IMR-90 (cell line): ENCODE measurements around the gene PSMA8. TPM values are rescaled to one million over a fixed set of nuclear protein-coding genes. Genes with fewer than 3 reads are reported as not detected.

Source experiments
- ATAC-seq: fragments of 200-7000 bp; cut with Tn5 transposase; 2 replicates; pipeline ENCODE4 v1.9.1; 2020; ENCODE audit warnings: low read depth, mild to moderate bottlenecking, moderate library complexity
- BruUV-seq: library from RNA; stranded (reverse); fragments of 400-500 nt; replicated peaks from 2 replicates; lab custom pipeline; 2021; lab: Mats Ljungman, UMichigan
- CTCF ChIA-PET: fragments of 300-600 bp; formaldehyde crosslinking; extraction: SDS; loops from one replicate; lab custom pipeline; 2021; ENCODE audit warnings: antibody characterized with exemption; lab: Yijun Ruan, JAX
- POLR2A ChIA-PET: fragments of 300-600 bp; sonication (Branson Sonifier 250); formaldehyde crosslinking; loops from one replicate; lab custom pipeline; 2022; ENCODE audit warnings: antibody characterized with exemption; ENCODE audit not compliant: unreplicated experiment; lab: Charles Lee
- DNase-seq: peaks from one replicate; pipeline ENCODE4 v3.0.0; 2013
- H2AFZ ChIP-seq: replicated peaks from 2 replicates; pipeline ENCODE3; 2013; ENCODE audit warnings: low read length, mild to moderate bottlenecking; ENCODE audit not compliant: poor library complexity
- H2AK5ac ChIP-seq: 2 replicates; pipeline ENCODE4 v1.6.1; 2013; ENCODE audit warnings: low read depth, low read length, inconsistent platforms
- H2AK9ac ChIP-seq: replicated peaks from 2 replicates; pipeline ENCODE3; 2013; ENCODE audit warnings: mild to moderate bottlenecking, low read depth, low read length, moderate library complexity; ENCODE audit not compliant: poor library complexity
- H2BK120ac ChIP-seq: 2 replicates; pipeline ENCODE4 v1.6.1; 2013; ENCODE audit warnings: low read depth, low read length, inconsistent platforms
- H2BK15ac ChIP-seq: 3 replicates; pipeline ENCODE4 v1.6.1; 2013; ENCODE audit warnings: low read depth, low read length, inconsistent platforms
- H2BK20ac ChIP-seq: 2 replicates; pipeline ENCODE4 v1.6.1; 2013; ENCODE audit warnings: low read depth, mild to moderate bottlenecking, inconsistent platforms, low read length, moderate library complexity
- H2BK5ac ChIP-seq: 2 replicates; pipeline ENCODE4 v1.6.1; 2013; ENCODE audit warnings: mild to moderate bottlenecking, low read depth, low read length, inconsistent platforms; ENCODE audit not compliant: poor library complexity, severe bottlenecking
- H3K14ac ChIP-seq: replicated peaks from 2 replicates; pipeline ENCODE4 v1.6.1; 2013; ENCODE audit warnings: low read depth, low read length, inconsistent platforms
- H3K18ac ChIP-seq: 2 replicates; pipeline ENCODE4 v1.6.1; 2013; ENCODE audit warnings: low read depth, low read length, control low read depth
- H3K23ac ChIP-seq: 2 replicates; pipeline ENCODE4 v1.6.1; 2013; ENCODE audit warnings: low read depth, low read length, inconsistent platforms
- H3K27ac ChIP-seq: 2 replicates; pipeline ENCODE4 v1.5.1; 2013; ENCODE audit warnings: mild to moderate bottlenecking, control low read depth, low read length; ENCODE audit not compliant: insufficient read depth
- H3K27me3 ChIP-seq: 2 replicates; pipeline ENCODE4 v1.6.1; 2013; ENCODE audit warnings: low read length; ENCODE audit not compliant: control insufficient read depth, insufficient read depth
- H3K36me3 ChIP-seq: 2 replicates; pipeline ENCODE4 v1.6.1; 2013; ENCODE audit warnings: low read length, mixed read lengths; ENCODE audit not compliant: control insufficient read depth, insufficient read depth
- H3K4ac ChIP-seq: 2 replicates; pipeline ENCODE4 v1.6.1; 2013; ENCODE audit warnings: low read depth, low read length, inconsistent platforms
- H3K4me1 ChIP-seq: 2 replicates; pipeline ENCODE4 v1.6.1; 2013; ENCODE audit warnings: low read length, mixed read lengths; ENCODE audit not compliant: control insufficient read depth, insufficient read depth
- H3K4me2 ChIP-seq: 2 replicates; pipeline ENCODE4 v1.6.1; 2013; ENCODE audit warnings: low read depth, mild to moderate bottlenecking, control low read depth, low read length, moderate library complexity
- H3K4me3 ChIP-seq: 2 replicates; pipeline ENCODE4 v1.5.1; 2013; ENCODE audit warnings: low read depth, mild to moderate bottlenecking, control low read depth, low read length, moderate library complexity; ENCODE audit not compliant: insufficient read depth
- H3K56ac ChIP-seq: 2 replicates; pipeline ENCODE4 v1.6.1; 2013; ENCODE audit warnings: low read length, inconsistent platforms; ENCODE audit not compliant: insufficient read depth; ENCODE audit errors: extremely low read depth
- H3K79me1 ChIP-seq, 2 experiments: 2 replicates each; pipeline ENCODE4 v1.6.1; 2013; ENCODE audit warnings: low read length in 2 of 2, inconsistent platforms in 1 of 2, low read depth in 1 of 2
- H3K9ac ChIP-seq: 2 replicates; pipeline ENCODE4 v1.6.1; 2013; ENCODE audit warnings: low read depth, low read length, control low read depth
- H3K9me1 ChIP-seq: 2 replicates; pipeline ENCODE4 v1.6.1; 2013; ENCODE audit warnings: low read length, inconsistent platforms; ENCODE audit not compliant: insufficient read depth
- H3K9me3 ChIP-seq: 2 replicates; pipeline ENCODE4 v1.6.1; 2013; ENCODE audit warnings: low read length; ENCODE audit not compliant: control insufficient read depth, insufficient read depth
- H4K20me1 ChIP-seq: 2 replicates; pipeline ENCODE4 v1.6.1; 2013; ENCODE audit warnings: low read length, inconsistent platforms; ENCODE audit not compliant: insufficient read depth
- H4K5ac ChIP-seq: 2 replicates; pipeline ENCODE4 v1.6.1; 2013; ENCODE audit warnings: mild to moderate bottlenecking, low read depth, low read length, control low read depth
- H4K8ac ChIP-seq, 2 experiments: 2 replicates each; pipeline ENCODE4 v1.6.1; 2013; ENCODE audit warnings: low read depth in 2 of 2, low read length in 2 of 2, control low read depth in 1 of 2, inconsistent platforms in 1 of 2
- H4K91ac ChIP-seq: 2 replicates; pipeline ENCODE4 v1.6.1; 2013; ENCODE audit warnings: low read depth, low read length, inconsistent platforms; ENCODE audit not compliant: insufficient read depth
- BHLHE40 ChIP-seq: fragments of 150-350 bp; IDR thresholded peaks from 2 replicates; pipeline ENCODE4 v1.6.1; 2016; ENCODE audit warnings: mild to moderate bottlenecking, low read depth, low read length
- CEBPB ChIP-seq: IDR thresholded peaks from 2 replicates; pipeline ENCODE4 v1.6.1; 2012; ENCODE audit warnings: low read depth, low read length, improper control_type of control experiment
- CHD1 ChIP-seq: IDR thresholded peaks from 2 replicates; pipeline ENCODE4 v1.6.1; 2012; ENCODE audit warnings: low read depth, low read length, improper control_type of control experiment
- FOS ChIP-seq: fragments of 150-350 bp; IDR thresholded peaks from 2 replicates; pipeline ENCODE4 v1.6.1; 2016; ENCODE audit warnings: low read depth, low read length
- RAD21 ChIP-seq: IDR thresholded peaks from 2 replicates; pipeline ENCODE4 v1.6.1; 2012; ENCODE audit warnings: low read length, improper control_type of control experiment
- RCOR1 ChIP-seq: IDR thresholded peaks from 2 replicates; pipeline ENCODE4 v1.6.1; 2012; ENCODE audit warnings: mild to moderate bottlenecking, low read length, improper control_type of control experiment; ENCODE audit not compliant: insufficient replicate concordance
- WGBS, 2 experiments: methylation state at CpG; one replicate each; pipeline versions ENCODE4 v1.1.5 to v1.1.7; 2013; ENCODE audit warnings: missing lambda C conversion rate in 2 of 2; ENCODE audit not compliant: insufficient read length in 1 of 2; ENCODE audit errors: extremely low coverage in 2 of 2; 5-methylcytosine and 5-hydroxymethylcytosine counted together
- dilution Hi-C: fragments of 300-500 bp; cut with HindIII; formaldehyde crosslinking; loops from one replicate; pipeline ENCODE4 v1.14.3; 2018; ENCODE audit warnings: low sequenced_read_pairs; ENCODE audit not compliant: unreplicated experiment
- in situ Hi-C: fragments of 300-500 bp; cut with MboI; formaldehyde crosslinking; loops from 3 replicates; pipeline ENCODE4 v1.14.3; 2019; ENCODE audit warnings: low sequenced_read_pairs, inconsistent platforms, mixed read lengths
- intact Hi-C: fragments of 100-400 bp; cut with micrococcal nuclease; formaldehyde crosslinking; loops from 2 replicates; pipeline ENCODE4 v1.10.0; 2022
- polyA plus RNA-seq, 3 experiments: library from polyadenylated mRNA; depleted of rRNA; stranded (reverse); fragments of >200 nt; gene quantifications; 2 replicates each; pipeline ENCODE4 v1.2.3, GENCODE V29; 2012; ENCODE audit warnings: low replicate concordance in 1 of 3
- total RNA-seq: library from RNA; depleted of rRNA; stranded (reverse); fragments of >200 nt; gene quantifications from 2 replicates; pipeline ENCODE4 v1.2.3, GENCODE V29; 2012
- TF ChIP-seq, protein P1 (sequence below): conservative IDR thresholded peaks from 2 replicates; pipeline ENCODE4 v1.5.1; 2012; ENCODE audit warnings: mild to moderate bottlenecking, low read depth, low read length, improper control_type of control experiment

PSMA8 gene
- total and polyA plus RNA-seq, 2 of the 4 experiments (the other 2 are of a cell fraction): not detected

DNA sequence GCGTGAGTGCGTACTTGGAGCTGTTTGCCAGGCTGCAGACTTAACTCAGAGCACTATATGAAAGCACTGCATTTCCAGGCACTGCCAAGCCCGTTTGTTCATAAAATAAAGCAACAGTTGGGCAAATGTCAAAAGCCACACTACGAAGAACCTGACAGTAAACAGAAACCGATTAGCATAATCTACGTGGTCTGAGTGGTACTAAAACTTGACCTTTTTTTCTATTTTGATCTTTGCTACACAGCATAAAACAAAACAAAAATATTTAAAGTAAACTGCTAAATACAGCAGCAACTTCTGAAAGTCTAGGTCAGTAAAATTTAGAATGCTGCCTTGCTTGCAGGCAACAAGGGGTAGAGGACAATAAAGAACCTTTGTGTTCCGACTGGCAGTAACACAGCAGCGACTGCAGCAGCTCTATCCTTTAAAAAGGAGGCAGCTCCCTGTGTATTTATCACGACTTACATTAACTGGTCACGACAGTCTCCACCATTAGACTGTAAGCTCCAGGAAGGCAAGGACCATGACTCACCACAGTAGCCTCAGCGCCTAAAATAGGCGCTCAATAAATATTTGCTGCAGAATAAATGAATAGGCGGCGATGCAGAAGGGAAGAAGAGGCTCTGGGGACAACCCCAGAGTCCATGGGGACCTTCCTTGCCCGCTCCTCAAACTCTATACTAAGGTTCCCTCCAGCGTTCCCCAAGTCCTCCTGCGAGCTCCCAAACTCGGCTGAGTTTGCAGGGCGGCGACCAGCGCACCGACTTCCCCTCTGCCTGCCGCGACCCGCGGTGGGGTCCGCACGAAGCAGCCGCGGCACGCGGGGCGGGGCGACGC, 44.2 kb upstream of the PSMA8 start:
- Histone ChIP-seq H3K36me3 (peaks cover 6% of the 10 kb centered on the region), H3K27ac (peak overlapping the region; percentile 96), H3K14ac (peak overlapping the region; percentile 29), H3K56ac (0 out of 2 replicates have a peak overlapping the region, but pooled peaks have one; percentile 85), H3K18ac (no peak overlapping the region), H4K5ac (no peak overlapping the region), H3K9ac (peak overlapping the region; percentile 33), H3K4me2 (peak overlapping the region; percentile 91), H4K8ac (peak overlapping the region in 1 of 2 experiments; percentile 76; a peak in 1 of 4 replicates), H2BK20ac (no peak overlapping the region), H2AFZ (peak overlapping the region; percentile 100), H3K23ac (peak overlapping the region; percentile 72), H3K4me1 (no peaks in the 10 kb centered on the region; the same call in 1 of the 2 replicates), H2BK120ac (0 out of 2 replicates have a peak overlapping the region, but pooled peaks have one; percentile 3), H2AK5ac (peak overlapping the region; percentile 25; the same call in 1 of the 2 replicates), H4K91ac (no peak overlapping the region), H3K9me3 (no peaks in the 10 kb centered on the region), H3K4me3 (peak overlapping the region; percentile 91), H3K9me1 (no peaks in the 10 kb centered on the region), H2BK15ac (no peak overlapping the region), H2BK5ac (peak overlapping the region; percentile 55), H4K20me1 (peaks cover 16% of the 10 kb centered on the region), H3K79me1 (peaks cover 2 to 36% of the 10 kb centered on the region in 2 experiments; a peak in 2 of 4 replicates), H3K27me3 (no peaks in the 10 kb centered on the region), H3K4ac (peak overlapping the region; percentile 64), H2AK9ac (peak overlapping the region; percentile 100)
- ChIA-PET POLR2A (no interaction called here), CTCF (interaction anchor here (0.7 kb wide), 1 partner anchor 19 kb away, joined by 3 read pairs; no protein-coding TSS in a partner anchor)
- dilution Hi-C loops: no loop called here
- peak; percentile 0; the same call in 1 of the 2 replicates for ATAC-seq
- 3% methylated on average over 15 of the region's 35 CpGs; no CpG with 5 or more reads in 1 of the 2 experiments for WGBS, 2 experiments
- DNase-seq: peak; percentile 49
- intact Hi-C loops: no loop called here
- TF ChIP-seq CEBPB (no peak), RCOR1 (no peak), CHD1 (no peak), RAD21 (no peak), BHLHE40 (no peak), FOS (no peak)
- TF ChIP-seq, protein P1, sequence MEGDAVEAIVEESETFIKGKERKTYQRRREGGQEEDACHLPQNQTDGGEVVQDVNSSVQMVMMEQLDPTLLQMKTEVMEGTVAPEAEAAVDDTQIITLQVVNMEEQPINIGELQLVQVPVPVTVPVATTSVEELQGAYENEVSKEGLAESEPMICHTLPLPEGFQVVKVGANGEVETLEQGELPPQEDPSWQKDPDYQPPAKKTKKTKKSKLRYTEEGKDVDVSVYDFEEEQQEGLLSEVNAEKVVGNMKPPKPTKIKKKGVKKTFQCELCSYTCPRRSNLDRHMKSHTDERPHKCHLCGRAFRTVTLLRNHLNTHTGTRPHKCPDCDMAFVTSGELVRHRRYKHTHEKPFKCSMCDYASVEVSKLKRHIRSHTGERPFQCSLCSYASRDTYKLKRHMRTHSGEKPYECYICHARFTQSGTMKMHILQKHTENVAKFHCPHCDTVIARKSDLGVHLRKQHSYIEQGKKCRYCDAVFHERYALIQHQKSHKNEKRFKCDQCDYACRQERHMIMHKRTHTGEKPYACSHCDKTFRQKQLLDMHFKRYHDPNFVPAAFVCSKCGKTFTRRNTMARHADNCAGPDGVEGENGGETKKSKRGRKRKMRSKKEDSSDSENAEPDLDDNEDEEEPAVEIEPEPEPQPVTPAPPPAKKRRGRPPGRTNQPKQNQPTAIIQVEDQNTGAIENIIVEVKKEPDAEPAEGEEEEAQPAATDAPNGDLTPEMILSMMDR: no peak
- BruUV-seq: no TSS peak
- in situ Hi-C loops: no loop called here
